D721Med (cell line): ENCODE results near the gene ATP2B2.

ENCODE experiments used
- DNase-seq: peaks from one replicate; pipeline ENCODE4 v3.0.0; 2011; ENCODE audit warnings: low spot score; ENCODE audit not compliant: insufficient read length
- FAIRE-seq: peaks from 2 replicates; lab custom pipeline; 2011; peaks lifted over from hg19 to GRCh38; lab: Jason Lieb, UNC
- TF ChIP-seq, protein P1 (sequence below): IDR thresholded peaks from 2 replicates; pipeline ENCODE4 v1.5.1; 2012; ENCODE audit warnings: mild to moderate bottlenecking, control low read depth; ENCODE audit not compliant: insufficient read depth; ENCODE audit errors: missing control alignments

The ATP2B2 gene

DNA sequence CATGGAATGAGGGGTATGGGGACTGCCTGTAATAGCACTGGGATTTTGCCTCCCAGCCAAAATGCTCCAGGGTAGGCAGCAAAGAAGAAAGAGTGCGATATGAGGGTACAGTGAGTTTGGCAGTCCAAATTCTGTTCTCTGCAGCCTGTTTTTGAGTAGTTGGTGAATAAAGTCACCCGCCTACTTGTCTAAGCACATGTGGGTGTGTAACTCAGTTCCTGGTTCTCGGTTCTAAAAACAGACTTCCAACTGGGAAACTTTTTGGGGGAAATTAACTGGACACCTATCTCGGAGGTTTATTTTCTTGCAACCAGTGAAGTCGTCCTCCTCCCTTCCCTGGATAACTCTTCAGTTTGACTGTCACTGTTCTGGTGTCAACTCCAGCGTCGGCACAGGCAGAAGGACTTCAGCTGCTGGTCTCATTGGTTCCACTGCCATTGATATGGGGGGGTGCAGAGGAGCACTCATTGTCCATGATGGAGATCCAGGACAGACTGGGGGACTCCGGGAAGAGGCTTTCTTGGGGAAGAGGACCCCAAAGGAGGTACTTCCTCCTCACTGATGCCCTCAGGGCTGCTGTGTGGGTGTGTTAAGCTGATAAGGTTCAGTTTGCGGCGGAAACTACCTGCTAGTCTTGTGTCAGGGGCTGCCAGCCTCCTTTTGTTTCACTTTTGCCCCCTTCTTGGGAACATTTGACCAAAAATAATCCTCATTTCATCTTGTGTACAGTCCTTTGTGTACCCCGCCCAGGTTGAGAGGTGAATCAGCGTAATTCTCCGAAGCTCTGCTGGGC lies 225.8 kb downstream of the ATP2B2 start:
- TF ChIP-seq, protein P1, sequence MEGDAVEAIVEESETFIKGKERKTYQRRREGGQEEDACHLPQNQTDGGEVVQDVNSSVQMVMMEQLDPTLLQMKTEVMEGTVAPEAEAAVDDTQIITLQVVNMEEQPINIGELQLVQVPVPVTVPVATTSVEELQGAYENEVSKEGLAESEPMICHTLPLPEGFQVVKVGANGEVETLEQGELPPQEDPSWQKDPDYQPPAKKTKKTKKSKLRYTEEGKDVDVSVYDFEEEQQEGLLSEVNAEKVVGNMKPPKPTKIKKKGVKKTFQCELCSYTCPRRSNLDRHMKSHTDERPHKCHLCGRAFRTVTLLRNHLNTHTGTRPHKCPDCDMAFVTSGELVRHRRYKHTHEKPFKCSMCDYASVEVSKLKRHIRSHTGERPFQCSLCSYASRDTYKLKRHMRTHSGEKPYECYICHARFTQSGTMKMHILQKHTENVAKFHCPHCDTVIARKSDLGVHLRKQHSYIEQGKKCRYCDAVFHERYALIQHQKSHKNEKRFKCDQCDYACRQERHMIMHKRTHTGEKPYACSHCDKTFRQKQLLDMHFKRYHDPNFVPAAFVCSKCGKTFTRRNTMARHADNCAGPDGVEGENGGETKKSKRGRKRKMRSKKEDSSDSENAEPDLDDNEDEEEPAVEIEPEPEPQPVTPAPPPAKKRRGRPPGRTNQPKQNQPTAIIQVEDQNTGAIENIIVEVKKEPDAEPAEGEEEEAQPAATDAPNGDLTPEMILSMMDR, result no peak
- DNase-seq, result no peak
- FAIRE-seq, result no peak

DNA sequence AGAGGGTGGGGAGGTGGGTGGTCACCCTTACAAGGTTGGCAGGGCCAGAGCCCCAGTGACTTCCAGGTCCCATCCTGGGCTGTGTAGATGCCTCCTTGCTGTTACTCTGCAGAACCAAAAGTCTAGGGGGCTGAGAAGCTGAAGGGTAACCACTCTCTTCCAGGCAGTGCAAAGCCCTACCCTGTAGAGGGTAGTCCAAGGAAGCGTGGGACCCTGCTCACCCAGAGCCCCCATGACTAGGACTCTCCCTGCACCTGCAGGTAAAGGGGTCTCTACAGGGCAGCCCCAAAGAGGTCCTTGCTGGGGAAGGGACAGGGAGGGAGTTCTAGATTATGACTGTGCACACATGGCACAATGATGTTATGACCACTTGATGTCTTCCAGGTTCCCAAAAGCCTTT lies 226.9 kb downstream of the ATP2B2 start:
- FAIRE-seq (no peak), DNase-seq (no peak)
- TF ChIP-seq, protein P1, result no peak

DNA sequence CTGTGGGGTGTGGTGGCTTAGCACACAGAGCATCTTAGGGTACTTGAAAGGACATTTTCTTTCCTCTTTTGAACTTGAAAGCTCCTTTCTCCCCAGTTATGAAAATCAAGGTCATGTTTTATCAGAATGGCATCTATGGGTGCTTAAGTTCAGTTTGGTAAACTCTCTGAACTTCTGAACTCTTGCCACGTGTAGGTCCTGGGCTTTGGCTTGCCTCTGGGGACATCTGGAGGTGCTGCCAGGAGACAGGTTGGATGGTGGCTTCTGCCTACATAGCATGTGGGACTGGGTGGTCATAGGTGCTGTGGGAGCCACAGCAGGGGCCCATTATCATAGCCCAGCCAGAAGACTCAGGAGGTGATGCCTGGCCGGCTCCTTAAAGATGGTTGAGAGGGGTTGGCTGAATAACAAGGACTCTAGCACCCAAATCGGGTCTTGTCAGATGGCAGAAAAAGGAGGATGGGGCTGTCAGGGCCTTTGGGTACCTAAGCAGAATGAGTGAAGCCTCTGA lies 228.2 kb downstream of the ATP2B2 start:
- FAIRE-seq (no peak), DNase-seq (no peak)
- TF ChIP-seq, protein P1, result no peak

DNA sequence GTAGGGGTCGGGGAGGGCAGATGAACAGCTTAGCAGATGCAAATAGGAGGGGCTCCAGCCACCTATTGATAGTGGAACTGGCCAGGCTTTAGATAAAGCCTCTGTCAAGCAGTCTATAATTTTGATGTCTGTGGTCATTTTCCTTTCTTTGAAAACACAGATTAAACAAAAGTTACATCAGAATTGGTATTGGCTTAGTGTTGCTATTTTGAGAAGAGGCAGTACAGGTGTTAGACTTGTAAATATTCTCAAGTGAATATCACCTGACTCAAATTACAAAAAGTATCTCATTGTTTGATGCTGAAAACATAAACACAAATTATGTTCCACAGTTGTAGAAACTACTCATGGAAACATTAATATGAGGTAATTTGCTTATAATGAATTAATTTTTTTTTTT lies 230.8 kb downstream of the ATP2B2 start:
- TF ChIP-seq, protein P1, result no peak
- DNase-seq (no peak), FAIRE-seq (no peak)
